LNCAP (cell line): Measurements from ENCODE around the gene DAGLA.

ENCODE experiments used
- TF ChIP-seq, protein P1 (sequence below): fragments of 450-650 bp; IDR thresholded peaks from 2 replicates; pipeline ENCODE4 v1.5.1; 2017; ENCODE audit warnings: mild to moderate bottlenecking

The DAGLA gene

DNA sequence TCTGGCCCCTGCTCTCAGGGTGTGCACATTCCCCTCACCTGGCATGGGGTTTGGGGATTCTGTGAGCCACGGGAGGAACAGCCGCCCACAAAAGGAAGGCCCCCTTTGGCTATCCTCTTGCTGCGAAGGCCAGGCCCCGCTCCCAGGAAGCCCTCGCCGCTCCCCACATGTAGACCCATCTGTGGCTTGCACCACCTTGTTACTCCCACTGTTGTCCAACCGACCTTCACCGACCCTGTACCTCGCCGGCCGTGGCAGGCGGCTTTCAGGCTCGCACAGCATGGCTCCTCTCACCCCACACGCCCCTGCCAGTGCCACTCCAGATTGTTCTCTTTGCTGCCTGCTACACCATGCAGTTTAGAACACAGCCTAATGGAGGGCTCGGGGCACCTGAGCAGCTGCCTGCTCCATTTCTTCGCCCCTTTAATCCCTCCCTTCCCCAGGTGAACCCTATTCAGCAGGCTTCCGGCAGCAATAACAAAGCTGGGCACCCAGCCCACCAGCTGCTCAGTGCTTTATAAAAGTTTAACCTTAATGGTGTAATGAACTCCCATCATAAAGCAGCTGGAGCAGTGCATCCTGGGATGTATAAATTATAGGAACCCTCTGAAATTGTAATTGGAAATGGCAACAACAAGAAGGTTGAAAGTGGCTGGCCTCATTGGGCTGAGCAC is 10.7 kb downstream of the DAGLA start:
- TF ChIP-seq, protein P1, sequence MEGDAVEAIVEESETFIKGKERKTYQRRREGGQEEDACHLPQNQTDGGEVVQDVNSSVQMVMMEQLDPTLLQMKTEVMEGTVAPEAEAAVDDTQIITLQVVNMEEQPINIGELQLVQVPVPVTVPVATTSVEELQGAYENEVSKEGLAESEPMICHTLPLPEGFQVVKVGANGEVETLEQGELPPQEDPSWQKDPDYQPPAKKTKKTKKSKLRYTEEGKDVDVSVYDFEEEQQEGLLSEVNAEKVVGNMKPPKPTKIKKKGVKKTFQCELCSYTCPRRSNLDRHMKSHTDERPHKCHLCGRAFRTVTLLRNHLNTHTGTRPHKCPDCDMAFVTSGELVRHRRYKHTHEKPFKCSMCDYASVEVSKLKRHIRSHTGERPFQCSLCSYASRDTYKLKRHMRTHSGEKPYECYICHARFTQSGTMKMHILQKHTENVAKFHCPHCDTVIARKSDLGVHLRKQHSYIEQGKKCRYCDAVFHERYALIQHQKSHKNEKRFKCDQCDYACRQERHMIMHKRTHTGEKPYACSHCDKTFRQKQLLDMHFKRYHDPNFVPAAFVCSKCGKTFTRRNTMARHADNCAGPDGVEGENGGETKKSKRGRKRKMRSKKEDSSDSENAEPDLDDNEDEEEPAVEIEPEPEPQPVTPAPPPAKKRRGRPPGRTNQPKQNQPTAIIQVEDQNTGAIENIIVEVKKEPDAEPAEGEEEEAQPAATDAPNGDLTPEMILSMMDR = no peak

DNA sequence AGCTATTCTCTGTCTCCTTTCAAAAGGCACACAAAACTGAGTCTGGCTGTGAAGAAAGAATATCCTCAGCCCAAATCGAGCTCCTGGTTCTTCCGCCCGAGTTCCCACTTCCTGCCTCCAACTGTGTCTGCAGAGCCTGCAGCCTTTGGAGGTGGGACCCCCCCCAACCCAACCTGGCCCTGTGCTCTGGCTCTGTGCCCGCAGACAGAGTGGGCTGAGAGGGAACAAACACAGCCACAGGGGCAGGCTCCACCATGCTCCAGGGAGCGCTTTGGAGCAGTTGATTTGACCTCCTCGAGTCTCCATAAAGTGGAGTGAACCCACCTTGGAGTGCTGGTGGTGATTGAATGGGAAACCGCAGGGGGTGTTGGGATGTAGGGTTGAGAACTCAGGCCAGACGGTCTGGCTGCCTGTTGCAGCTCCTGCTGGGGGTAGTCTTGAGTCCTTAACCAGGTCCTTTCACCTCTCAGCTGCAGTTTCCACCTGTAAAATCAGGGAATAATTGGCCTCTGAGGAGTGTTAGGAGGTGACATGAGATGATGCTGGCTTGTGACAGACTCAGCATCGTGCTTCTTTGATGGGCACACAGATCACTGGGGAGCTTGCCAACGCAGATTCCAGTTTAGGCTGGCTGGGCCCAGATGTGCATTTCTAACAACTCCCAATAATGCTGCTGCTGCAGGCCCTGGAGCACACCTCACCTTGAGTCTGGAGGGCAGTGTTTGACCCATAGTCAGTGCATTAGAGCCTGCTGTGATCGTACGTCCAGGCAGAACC is 11.4 kb downstream of the DAGLA start:
- TF ChIP-seq, protein P1 = no peak

DNA sequence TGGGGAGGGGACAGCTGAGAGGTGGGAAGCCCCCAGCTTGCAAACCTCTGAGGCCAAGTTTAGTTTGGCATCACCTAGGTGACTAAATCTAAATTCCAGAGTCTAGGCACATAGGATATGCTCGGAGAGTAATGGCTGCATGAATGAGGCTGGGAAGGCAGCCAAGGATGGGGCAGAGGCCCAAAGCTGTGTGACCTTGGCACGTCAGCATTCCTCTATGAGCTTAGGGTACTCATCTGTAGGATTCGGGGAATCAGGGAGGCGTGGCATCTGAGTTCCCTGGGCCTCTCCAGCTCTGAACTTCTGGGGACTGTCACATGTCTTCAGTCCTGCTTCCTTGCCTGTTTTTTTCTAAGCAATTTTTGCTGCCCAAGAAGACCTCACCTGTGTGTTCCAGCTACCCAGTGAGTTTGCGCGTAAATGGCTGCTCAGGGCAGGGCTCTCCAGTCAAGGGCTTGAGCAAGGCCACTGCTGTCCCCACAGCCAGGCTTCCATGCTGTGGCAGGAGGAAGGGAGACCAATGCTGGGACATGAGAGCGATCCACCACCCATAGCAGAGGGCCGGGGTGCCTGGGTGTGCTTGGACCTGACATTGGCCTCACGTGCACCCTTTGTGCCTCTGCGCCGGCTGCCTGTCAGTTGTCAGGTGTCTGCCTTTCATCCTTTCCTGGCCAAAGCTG is 13.9 kb downstream of the DAGLA start:
- TF ChIP-seq, protein P1 = no peak

DNA sequence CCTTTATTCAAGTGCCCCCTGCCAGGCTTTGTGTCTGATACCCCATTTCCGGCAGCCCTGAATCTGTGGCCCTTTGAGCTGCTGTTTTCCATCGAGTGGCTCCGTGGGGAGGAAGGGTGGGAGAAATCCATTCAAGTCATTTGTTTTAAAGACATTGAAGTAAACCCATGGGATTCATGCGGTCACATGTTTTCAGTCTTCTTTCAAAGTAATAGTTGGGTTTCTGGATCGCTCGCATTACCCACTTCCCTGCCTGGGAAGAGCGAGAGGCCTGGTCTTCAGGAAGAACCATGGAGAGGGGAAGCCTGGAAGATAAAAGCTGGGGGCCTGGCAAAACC is 14.4 kb downstream of the DAGLA start:
- TF ChIP-seq, protein P1 = no peak

DNA sequence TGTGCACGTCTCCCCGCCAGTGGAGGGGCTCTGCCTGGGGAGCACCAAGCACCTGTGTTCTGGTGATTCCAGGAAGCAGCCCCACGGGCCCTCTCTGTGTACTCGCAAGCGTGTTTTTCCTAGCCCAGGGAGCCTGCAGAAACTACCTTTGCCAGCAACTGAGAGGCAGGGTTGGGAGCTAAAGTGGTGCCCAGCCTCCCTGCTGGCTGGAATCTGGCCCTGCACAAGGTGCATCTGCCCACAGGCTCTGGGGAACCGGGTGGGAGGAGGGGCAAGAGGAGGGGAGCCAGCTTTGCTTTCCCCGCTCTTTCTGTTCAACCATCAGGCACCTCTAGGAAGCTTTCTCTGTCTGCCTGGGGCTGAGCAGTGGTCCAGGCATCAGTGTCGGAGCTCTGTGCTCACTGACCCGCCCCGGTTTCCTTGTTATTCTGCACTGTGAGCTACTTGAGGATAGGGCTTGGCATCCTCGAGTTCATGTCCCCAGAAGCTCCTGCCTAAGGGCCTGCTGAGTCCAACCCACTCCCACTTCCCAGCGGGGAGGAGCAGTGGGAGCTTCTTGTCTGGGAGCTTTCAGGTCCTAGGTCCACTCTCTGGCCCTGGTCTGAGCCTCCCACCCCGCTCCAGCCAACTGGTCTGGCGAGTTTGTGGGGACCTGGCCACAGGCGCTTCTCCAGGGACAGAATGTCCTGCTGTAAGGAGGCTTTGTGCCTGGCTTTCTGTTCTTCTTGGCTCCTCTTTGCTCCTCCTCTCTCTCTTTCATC is 14.9 kb downstream of the DAGLA start:
- TF ChIP-seq, protein P1 = no peak; the same call in 1 of the 2 replicates

DNA sequence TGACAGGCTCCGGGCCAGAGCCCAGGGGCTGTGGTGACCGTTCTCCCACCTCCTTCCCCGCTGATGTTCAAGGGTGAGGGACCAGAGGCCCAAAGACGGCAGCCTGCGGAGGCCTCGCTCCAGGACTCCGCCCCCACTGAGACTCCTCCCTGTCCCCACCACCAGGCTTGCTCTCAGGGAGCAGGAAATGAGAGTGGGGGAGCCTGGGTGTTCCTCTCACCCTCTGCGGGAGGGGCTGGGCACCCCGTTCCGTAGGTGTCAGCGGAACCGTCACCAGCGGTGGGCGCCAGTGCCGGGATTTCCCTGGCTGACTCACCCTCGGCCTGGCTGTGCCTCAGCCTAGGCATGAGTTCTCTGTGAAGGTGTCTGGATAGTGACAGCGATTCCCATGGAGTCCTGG is 15.7 kb downstream of the DAGLA start:
- TF ChIP-seq, protein P1 = no peak

DNA sequence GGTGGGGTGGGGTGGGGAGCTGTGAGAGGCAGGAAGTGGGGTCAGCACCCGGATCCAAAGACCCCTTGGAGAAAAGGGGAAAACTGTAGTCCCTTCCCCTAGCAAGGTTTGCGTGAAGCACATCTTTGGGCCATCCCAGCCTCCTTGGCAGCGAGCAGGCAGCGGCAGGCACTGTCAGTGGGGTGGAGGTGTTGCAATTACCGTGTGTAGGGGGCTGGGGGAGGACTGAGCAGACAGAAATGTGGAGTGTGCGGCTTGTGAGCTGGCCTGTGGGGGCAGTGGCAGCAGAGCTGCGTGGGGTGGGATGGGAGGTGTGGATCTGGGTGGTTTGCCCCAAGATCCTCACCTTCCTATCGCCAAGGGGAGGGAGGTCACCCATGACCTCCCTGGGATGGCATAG is 16.4 kb downstream of the DAGLA start:
- TF ChIP-seq, protein P1 = no peak
